A204.1 (cell line): ENCODE results near the gene METTL21C.

Source experiments
- FAIRE-seq: peaks from 2 replicates; lab custom pipeline; 2012; peaks lifted over from hg19 to GRCh38; lab: Jason Lieb, UNC

The METTL21C gene

DNA sequence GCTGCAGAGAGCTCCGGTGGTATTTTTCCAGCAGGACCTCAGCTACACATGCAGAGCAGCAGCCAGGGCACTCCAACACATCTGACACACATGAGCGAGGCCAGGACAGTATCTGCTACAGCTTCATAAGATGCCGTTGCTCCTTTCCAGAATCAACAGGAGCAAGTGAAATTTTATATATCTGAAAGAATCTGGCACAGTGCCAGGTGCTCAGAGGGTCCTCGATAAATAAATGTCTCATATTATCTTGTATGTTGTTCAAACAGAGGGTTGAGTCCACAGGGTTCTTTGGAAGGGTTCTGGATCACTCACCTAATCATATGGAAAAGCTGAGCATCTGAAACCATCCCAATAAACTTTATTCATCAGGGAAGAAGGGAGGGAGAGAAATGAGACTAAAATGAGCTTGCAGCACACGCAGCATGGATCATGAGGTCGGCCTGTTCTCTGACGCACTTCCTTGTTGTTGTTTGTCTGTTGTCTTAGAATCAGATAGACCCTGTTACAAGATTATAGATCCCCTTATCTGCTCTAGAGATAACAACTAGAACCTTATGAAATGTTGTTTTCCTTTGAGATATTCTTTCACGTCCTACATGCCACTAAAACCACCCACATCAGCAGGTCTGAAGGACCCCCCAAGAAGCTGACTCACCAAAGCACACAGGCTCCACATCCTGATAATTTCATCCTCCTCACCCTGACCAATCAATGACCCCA is 3.2 kb upstream of the METTL21C start:
- no peak for FAIRE-seq

- no peak for FAIRE-seq
These were observed 2.4 kb upstream of the METTL21C start for GRCh38 chr13:102697264-102697663.

DNA sequence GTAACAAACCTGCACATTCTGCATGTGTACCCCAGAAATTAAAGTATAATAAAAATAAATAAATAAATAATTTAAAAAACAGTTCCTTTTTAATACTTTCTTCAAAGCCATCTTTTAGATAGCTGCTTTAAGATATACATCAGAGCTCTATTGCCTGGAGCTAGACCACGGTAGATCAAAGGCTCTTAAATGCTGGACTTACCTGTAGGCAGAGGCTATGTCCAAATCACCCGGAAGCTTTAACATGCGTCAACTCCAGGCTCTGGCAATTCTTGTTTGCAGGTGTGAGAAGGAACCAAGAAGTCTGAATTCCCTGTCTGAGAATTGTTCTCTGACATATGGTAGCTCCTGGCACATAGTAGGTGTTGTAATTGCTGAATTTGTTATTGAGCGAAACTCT is 1.6 kb upstream of the METTL21C start:
- no peak for FAIRE-seq

DNA sequence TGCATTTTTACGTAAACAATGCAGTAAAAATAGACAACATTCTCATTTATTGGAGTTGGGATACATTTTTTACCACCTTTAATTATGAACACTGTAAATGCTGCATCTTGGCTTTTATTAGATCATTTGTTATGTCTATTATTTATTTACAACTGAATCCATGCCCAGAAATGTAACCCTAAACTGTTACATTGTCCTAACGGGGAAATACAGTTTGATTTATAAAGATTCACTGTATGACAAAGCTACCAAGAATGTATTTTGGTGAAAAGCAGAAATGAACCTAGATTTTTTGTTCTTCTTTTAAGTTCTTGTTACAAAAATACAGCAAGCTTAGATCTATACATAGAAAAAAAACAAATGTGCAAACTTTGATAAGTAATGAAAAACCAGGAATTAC is 1.1 kb downstream of the METTL21C start:
- no peak for FAIRE-seq

GRCh38 chr13:102693250-102693649 is 1.6 kb downstream of the METTL21C start:
- no peak for FAIRE-seq

DNA sequence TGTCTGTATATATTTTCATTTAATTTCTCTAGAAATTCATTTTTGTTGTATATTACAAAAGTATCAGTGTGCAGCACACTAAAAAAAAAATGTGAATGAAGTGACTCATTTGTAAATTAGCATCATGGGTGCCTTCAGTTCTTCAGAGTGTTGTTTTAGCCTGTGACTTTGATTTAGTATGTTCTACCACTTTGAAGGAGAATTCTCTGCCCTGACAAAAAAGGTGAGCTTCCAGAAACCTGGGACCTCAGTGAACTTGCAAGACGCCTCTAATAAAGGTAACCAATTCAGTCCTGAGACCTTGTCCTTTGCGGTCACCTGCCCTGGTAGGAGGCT is 2.4 kb downstream of the METTL21C start:
- no peak for FAIRE-seq

DNA sequence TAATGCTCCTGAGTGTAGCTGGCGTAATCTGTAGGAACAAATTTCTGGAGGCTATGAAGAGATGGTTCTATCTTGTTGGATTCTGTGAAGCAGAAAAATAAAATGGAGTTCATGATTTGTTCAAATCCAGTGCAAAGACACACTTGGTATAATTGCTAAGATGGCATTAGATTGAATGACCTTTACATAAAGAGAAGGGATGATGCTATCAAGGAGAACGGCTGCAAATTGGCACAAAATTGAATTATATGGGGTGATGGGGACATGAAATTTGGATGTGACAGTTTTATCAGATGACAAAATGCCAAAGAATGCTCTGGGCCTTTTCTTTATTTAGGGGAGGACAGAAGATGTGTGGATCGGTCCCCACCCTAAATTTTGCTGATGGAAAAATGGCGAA is 4.0 kb downstream of the METTL21C start:
- no peak for FAIRE-seq

GRCh38 chr13:102688306-102688973 is 6.4 kb downstream of the METTL21C start:
- FAIRE-seq: no peak

- no peak for FAIRE-seq
These were observed 7.3 kb downstream of the METTL21C start for GRCh38 chr13:102687520-102687919.

- FAIRE-seq: no peak
These were observed 8.8 kb downstream of the METTL21C start for GRCh38 chr13:102686024-102686423.

DNA sequence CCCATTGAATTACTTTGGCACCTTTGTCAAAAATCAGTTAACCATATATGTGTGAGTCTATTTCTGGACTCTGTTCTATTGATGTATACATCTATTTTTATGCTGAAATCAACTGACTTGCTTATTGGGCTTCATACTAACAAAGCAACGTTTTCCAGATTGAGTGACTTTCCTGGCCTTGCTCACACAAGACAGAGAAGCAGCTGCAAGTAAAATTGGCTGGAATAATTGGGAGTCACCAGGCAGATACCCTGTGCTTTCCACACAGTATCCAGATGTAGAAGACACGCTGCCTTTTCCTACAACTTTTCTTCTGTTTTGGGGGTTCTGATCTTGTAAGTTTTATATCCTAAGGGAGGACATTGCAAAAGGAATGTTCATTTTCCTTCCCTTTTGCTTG is 11.2 kb downstream of the METTL21C start:
- FAIRE-seq: no peak

DNA sequence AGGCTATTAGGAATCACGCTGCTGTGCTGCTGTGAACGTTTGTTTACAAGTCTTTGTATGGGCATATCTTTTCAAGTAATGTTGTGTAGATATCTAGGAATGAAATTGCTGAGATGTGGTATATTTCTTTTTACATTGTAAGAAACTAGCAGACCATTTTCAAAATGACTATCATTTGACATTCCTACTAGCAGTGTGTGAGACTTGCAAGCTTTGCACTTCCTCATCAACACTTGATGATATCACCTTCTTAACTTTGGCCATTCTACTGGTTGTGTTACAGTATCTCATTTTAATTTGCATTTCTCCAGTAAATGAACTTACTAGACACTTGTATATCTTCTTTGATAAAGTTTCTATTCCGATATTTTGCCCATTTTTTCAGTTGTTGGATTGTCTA is 12.1 kb downstream of the METTL21C start:
- FAIRE-seq: no peak

GRCh38 chr13:102682211-102682610 is 12.6 kb downstream of the METTL21C start:
- no peak for FAIRE-seq

DNA sequence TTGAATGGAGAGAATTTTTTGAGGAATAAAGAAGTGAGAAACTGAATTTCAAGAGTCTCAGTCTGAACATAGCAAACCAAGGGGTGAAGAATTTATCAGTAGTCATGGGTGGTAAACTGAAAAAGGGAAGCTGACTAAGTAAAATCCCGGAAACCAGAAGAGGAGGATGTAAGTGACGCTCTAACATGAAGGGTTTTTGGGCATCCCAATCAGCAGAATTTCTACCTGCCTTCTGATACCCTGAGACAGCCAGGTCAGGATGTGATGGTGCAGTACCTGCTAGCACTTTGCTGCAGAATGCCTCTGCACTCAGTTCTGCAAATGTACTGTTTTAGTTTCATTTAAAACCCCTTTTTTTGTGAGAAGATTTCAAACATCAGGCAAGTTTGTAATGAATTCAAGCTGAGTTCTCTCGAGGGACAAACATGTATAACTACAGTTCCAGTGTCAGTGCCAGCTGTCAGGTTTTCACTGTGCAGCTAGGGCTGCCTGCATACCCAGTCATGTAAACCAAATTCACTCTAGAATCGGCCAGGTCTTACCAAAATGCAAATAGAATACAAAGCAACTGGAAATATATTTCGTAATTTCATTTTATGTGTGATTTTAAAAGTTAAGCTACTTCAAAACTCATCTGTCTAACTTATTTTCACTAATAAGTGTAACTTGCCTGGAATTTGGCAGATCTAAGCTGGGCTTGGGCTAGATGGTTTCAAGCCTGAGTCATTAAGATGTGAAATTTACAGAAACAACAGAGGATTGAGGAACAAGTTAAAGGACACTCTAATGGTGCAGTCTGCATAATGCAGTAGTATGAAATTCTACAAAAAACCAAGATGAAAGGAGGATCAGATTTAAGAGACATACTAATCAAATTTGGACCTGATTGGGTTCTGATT is 13.8 kb downstream of the METTL21C start:
- FAIRE-seq: no peak

DNA sequence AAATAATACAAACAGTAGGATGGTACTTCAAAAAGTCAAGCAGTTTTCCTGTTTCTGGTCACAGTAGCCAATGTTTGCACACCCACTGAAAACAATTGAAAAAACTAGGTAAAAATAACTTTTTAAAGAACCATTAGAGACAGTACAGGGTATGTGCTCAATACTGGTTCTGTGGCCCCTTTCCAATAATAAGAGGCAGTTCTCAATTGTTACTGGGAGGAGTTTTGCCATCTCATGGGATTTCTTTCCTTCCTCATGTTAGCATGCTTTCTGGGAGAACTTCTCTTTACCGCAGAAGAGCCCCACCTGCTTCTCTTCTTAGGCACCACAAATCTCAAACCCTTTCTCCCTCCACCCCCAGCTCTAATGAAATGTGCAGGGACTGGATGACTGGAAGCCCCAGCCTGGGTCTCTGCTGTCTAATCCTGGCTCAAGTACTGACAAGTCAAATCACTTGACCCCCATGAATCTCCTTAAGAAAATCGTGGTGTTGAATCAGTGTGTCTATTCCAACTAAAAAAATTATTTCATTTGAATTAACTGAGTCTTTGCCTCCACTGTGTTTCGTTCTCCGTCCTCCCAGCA is 14.6 kb downstream of the METTL21C start:
- no peak for FAIRE-seq

DNA sequence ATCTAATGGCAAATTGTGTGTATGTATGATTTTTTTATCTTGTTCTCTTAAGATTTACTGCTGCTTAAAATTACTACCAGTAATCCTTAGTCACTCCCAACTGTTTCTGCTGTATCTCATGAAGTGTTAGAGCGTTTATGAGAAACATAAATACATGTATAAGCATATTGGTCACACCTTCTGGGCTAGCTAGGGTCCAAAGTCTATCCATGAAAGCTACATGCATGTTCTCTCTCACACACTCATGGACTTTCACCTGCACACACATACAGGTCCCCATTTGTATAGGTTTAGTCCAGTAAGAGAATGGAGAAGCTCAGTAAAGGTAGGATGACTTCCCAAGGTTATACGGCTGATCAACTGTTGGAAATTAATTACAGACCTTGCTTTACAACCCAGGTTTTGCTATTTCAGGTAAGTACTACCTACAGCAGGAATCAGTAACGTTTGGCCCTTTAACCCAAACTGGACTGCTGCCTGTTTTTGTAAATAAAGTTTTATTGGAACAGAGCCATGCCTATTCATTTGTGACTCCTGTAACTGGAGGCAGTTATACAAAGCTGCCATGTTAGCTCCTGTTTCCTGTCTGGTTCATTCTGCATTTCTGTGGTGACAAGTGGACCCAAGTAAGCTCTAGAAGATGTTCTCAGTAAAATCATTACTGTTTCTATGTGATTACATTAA is 15.3 kb downstream of the METTL21C start:
- FAIRE-seq: no peak

DNA sequence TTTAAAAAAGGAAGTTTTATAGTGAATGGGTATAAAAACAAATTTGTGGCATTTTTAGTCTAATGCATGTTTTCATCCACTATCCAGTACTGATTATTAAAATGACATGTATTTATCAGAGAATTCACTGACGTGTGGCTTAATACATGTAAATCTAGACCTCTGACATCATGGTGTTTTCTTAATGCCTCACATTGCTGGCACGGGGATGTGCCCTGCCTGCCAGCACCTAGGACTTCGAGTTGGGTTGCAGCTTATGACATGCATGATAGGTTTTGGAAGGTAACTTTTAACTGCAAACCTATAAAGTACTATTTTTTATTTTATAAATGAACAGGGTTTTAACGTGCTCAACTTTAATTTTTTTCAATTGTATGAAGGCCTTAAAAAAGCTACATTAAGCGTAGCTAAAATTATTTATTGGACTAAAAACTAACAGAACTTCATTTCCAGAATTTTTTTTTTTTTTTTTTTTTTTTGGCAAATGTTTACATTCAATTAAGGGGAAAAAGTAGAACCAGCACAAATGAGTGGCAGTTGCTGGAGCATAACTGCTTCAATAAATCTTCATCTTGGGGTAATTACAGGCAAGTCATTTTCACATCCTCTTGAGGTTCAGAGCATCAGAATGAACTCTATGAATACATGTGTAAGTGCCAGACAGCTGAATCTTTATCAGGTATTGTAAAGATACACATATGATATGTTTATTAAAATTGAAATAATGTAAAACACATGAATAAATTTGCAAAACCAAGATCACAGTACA is 16.3 kb downstream of the METTL21C start:
- FAIRE-seq: no peak

GRCh38 chr13:102677122-102677521 is 17.7 kb downstream of the METTL21C start:
- FAIRE-seq: no peak

- no peak for FAIRE-seq
These were observed 19.7 kb downstream of the METTL21C start for GRCh38 chr13:102675115-102675514.

GRCh38 chr13:102670130-102670529 is 24.7 kb downstream of the METTL21C start:
- no peak for FAIRE-seq

GRCh38 chr13:102667911-102668310 is 26.9 kb downstream of the METTL21C start:
- FAIRE-seq: no peak
